Left ventricle myocardium inferior (tissue), 1 donor: ENCODE data around the gene ANKMY1. TPM values are rescaled to one million over a fixed set of nuclear protein-coding genes. Genes with fewer than 3 reads are reported as not detected.

ENCODE experiments used
- DNase-seq: peaks from one replicate; pipeline ENCODE4 v3.0.0-alpha.2; 2020
- H3K27ac ChIP-seq: fragments of 200-600 bp; replicated peaks from 2 replicates; pipeline ENCODE4 v1.8.0; 2021
- H3K27me3 ChIP-seq: fragments of 200-600 bp; 2 replicates; pipeline ENCODE4 v1.8.0; 2021; ENCODE audit warnings: low read depth
- H3K36me3 ChIP-seq: fragments of 200-600 bp; 2 replicates; pipeline ENCODE4 v1.8.0; 2021
- H3K4me1 ChIP-seq: fragments of 200-600 bp; 2 replicates; pipeline ENCODE4 v1.8.0; 2021
- H3K4me3 ChIP-seq: fragments of 200-600 bp; 2 replicates; pipeline ENCODE4 v1.8.0; 2021; ENCODE audit warnings: mild to moderate bottlenecking, moderate library complexity
- H3K9me3 ChIP-seq: fragments of 200-600 bp; replicated peaks from 2 replicates; pipeline ENCODE4 v1.8.0; 2021
- intact Hi-C: fragments of 100-400 bp; cut with micrococcal nuclease; formaldehyde crosslinking; loops from one replicate; pipeline ENCODE4 v1.11.0; 2022
- total RNA-seq: library from RNA; stranded (reverse); fragmentation: NEBNext Ultra II Directional; extraction: Animal tissue kit (Norgen Biotek cat#: 25700); gene quantifications from one replicate; pipeline ENCODE4 v1.2.1, GENCODE V29; 2021
- TF ChIP-seq, protein P1 (sequence below): fragments of 200-600 bp; IDR thresholded peaks from 2 replicates; pipeline ENCODE4 v1.8.0; 2021; ENCODE audit warnings: antibody characterized with exemption, mild to moderate bottlenecking, borderline replicate concordance
- donor health status: DM: no; HTN: yes; CAD: no; lungs with severe emphysema.

Gene ANKMY1
- total RNA-seq, 1 donor from 2014 or later, result 4.0 TPM

DNA sequence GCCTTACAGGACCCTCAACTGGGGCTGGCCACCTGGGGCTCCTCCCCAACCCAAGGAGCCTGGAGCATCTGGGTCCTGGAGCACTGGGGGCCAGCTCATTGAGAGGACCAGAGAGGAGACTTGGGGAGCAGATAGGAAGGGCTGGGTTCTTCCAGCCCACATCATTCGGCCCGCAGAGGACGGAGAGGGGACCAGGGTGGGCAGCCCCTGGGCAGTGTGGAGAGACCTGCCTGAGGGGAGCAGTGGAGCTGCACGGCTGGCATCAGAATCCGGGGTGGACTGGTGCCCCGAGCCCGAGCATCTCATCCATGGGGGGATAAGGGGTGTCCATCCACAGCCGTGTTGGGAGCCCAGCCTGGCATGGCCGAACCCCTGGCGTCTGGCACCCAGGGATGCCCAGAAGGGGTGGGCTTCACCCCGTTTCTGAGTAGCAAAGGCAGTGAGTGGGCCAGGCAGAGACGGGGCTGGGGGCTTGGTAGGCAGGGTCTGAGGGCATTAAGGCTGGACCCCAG, 111.1 kb downstream of the ANKMY1 start:
- TF ChIP-seq, protein P1, sequence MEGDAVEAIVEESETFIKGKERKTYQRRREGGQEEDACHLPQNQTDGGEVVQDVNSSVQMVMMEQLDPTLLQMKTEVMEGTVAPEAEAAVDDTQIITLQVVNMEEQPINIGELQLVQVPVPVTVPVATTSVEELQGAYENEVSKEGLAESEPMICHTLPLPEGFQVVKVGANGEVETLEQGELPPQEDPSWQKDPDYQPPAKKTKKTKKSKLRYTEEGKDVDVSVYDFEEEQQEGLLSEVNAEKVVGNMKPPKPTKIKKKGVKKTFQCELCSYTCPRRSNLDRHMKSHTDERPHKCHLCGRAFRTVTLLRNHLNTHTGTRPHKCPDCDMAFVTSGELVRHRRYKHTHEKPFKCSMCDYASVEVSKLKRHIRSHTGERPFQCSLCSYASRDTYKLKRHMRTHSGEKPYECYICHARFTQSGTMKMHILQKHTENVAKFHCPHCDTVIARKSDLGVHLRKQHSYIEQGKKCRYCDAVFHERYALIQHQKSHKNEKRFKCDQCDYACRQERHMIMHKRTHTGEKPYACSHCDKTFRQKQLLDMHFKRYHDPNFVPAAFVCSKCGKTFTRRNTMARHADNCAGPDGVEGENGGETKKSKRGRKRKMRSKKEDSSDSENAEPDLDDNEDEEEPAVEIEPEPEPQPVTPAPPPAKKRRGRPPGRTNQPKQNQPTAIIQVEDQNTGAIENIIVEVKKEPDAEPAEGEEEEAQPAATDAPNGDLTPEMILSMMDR, result no peak
- Histone ChIP-seq H3K27ac (no peak overlapping the region), H3K36me3 (no peaks in the 10 kb centered on the region), H3K27me3 (peaks cover 30% of the 10 kb centered on the region), H3K4me1 (peaks cover 71% of the 10 kb centered on the region), H3K9me3 (no peaks in the 10 kb centered on the region), H3K4me3 (no peak overlapping the region)
- intact Hi-C loops, result no loop called here
- DNase-seq, result no peak

DNA sequence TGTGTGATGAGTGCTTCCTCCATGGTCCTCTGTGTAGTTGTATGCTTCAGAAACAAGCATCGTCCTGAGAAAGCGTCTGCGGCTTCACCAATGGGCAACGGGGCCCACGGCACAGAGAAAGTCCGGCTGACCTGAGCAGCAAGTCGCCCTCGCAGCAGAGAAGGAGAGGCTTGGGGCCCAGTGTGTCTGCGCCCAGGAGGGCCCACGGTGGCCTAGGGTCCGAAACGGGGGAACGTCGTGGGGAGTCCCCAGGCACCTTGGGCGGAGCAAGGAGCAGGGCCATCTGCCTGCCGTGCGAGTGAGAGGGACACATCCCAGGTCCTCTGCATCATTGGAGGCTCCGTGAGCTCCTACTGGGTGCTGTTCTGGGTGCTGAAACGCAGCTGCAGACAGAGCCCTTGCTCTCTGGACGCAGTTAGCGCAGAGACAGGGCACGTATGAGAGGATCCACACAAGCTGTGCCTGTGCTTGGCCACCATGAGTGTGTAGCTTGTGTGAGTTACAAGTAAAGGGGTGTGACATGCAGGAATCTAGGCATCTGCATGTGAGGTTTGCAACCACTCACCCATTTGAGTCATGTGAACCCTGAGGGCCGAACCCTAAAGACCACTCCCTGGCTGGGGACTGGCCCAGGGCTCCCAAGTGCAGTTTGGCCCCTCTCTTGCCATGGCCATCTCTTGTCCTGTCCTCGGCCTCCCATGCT, 111.7 kb downstream of the ANKMY1 start:
- Histone ChIP-seq H3K4me3 (no peak overlapping the region), H3K27ac (no peak overlapping the region), H3K9me3 (no peaks in the 10 kb centered on the region), H3K4me1 (peaks cover 71% of the 10 kb centered on the region), H3K27me3 (peaks cover 24% of the 10 kb centered on the region), H3K36me3 (no peaks in the 10 kb centered on the region)
- intact Hi-C loops, result no loop called here
- no peak for DNase-seq
- TF ChIP-seq, protein P1, result no peak

DNA sequence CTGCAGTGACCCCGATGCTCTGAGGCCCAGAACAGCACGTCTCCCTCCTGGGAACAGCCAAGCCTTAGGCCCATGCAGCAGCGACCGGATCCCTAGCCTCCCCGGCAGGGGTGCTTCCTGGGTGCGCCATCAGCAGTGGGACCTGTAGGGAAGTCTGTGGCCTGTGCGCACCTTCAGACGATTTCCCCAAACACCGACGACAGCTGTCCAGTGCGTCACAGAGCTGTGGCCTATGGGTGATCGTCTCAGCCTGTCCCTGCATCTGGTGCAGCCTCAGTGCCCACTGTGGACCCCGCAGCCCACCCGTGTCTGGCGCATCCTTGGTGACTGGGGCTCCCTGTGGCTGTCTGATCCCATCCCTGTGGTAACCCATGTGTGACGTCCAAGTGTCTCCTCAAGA, 113.3 kb downstream of the ANKMY1 start:
- Histone ChIP-seq H3K9me3 (no peaks in the 10 kb centered on the region), H3K27ac (no peak overlapping the region), H3K27me3 (peaks cover 12% of the 10 kb centered on the region), H3K4me1 (peaks cover 61% of the 10 kb centered on the region), H3K4me3 (no peak overlapping the region), H3K36me3 (no peaks in the 10 kb centered on the region)
- no peak for DNase-seq
- TF ChIP-seq, protein P1, result no peak
- intact Hi-C loops, result no loop called here

DNA sequence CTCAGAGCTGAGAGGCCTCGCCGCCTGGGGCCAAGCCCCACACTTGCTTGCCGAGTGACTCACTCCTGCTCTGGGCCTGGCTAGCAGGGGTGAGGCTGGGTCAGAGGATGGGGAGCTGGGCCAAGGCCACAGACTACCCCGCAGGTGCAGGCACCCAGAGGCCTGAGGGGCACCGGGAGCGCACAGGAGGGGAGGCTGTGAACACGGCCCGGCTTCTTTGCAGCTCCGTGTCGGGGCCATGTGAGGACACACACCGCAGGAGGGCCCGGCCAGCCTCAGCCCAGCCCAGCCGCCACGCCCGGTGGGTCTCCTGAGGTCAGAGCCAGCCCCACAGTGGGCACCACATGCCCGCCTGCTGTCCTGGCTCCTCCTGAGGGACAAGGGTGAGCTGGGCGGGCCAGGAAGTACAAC, 113.9 kb downstream of the ANKMY1 start:
- DNase-seq, result no peak
- H3K4me1 ChIP-seq, result peaks cover 67% of the 10 kb centered on the region
- no peak overlapping the region for H3K4me3 ChIP-seq
- intact Hi-C loops, result no loop called here
- no peak overlapping the region for H3K27ac ChIP-seq
- TF ChIP-seq, protein P1, result no peak
- peaks cover 15% of the 10 kb centered on the region for H3K27me3 ChIP-seq
- no peaks in the 10 kb centered on the region for H3K36me3 ChIP-seq
- no peaks in the 10 kb centered on the region for H3K9me3 ChIP-seq

DNA sequence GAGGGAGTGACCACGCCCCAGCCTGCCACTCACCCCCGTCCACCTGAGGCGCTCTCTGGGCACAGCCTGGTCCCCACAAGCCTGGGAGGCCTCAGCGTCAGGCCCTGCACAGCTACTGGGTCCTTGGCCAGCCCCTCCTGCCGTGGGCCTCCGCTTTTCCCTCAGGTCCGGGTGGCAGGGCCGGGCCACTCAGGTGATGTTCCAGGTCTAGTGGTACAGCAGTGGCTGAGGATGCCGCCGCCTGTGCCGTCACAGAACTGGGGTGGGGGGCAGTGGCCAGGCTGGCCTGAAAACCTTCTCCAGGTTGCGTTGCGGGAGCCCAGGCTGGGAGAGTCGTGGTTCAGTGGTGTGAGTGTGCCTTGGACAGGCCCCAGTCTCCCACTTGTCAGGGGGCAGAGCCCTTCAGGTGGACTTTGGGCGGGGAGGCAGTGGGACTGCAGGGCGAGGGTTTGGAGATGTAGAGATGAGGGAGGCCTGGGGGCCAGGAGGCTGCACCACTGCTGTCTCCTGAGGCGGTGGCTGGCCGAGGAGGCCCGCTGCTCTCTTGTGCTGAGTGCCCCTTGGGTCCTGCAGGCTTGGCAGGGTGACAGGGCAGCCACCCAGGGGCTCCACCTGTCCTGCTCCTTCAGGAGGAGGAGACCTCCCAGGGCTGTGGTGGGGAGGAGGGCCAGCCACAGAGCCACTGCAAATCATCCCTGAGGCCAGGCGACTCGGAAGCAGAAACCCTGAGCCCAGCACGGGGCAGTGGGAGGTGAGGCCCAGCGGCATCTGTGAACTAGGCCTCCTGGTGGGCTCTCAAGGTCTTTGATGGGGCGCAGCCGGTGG, 114.7 kb downstream of the ANKMY1 start:
- H3K9me3 ChIP-seq, result no peaks in the 10 kb centered on the region
- intact Hi-C loops, result no loop called here
- no peak for DNase-seq
- H3K27me3 ChIP-seq, result peaks cover 16% of the 10 kb centered on the region
- no peaks in the 10 kb centered on the region for H3K36me3 ChIP-seq
- peaks cover 69% of the 10 kb centered on the region for H3K4me1 ChIP-seq
- H3K27ac ChIP-seq, result no peak overlapping the region
- H3K4me3 ChIP-seq, result no peak overlapping the region
- TF ChIP-seq, protein P1, result no peak
